Left colon (tissue), 2 donors: ENCODE measurements around the gene CCDC30. TPM values are rescaled to one million over a fixed set of nuclear protein-coding genes. Genes with fewer than 3 reads are reported as not detected.

Experiments
- ATAC-seq: fragments of 200-7000 bp; cut with Tn5 transposase; one replicate; pipeline ENCODE4 v1.9.1; 2020; ENCODE audit warnings: mild to moderate bottlenecking, moderate library complexity
- DNase-seq, 2 donors: peaks; one replicate each; pipeline ENCODE4 v3.0.0-alpha.2; 2020
- intact Hi-C, 2 donors: fragments of 100-400 bp; cut with DNase I in 1 of 2; cut with micrococcal nuclease in 1 of 2; formaldehyde crosslinking; loops; one replicate each; pipeline versions ENCODE4 v1.11.2 to v1.14.0; 2022; cut with DNase I, micrococcal nuclease
- long read RNA-seq: library from polyadenylated mRNA; unstranded; transcript quantifications from one replicate; pipeline ENCODE4 v2.0.0, GENCODE V29; 2021
- total RNA-seq, 2 donors: library from RNA; stranded (reverse); fragmentation: NEBNext Ultra II Directional; extraction: Animal tissue kit (Norgen Biotek cat#: 25700); gene quantifications; one replicate each; pipeline ENCODE4 v1.2.1, GENCODE V29; 2021
- donor health status: DM: no; HTN: no; CAD: no.
- donor health status: DM: yes; HTN: yes; CAD: no.

CCDC30 gene
- total RNA-seq, result 1 to 10 TPM; 1.8 to 2.6 TPM
- long read RNA-seq, result 0 reads

DNA sequence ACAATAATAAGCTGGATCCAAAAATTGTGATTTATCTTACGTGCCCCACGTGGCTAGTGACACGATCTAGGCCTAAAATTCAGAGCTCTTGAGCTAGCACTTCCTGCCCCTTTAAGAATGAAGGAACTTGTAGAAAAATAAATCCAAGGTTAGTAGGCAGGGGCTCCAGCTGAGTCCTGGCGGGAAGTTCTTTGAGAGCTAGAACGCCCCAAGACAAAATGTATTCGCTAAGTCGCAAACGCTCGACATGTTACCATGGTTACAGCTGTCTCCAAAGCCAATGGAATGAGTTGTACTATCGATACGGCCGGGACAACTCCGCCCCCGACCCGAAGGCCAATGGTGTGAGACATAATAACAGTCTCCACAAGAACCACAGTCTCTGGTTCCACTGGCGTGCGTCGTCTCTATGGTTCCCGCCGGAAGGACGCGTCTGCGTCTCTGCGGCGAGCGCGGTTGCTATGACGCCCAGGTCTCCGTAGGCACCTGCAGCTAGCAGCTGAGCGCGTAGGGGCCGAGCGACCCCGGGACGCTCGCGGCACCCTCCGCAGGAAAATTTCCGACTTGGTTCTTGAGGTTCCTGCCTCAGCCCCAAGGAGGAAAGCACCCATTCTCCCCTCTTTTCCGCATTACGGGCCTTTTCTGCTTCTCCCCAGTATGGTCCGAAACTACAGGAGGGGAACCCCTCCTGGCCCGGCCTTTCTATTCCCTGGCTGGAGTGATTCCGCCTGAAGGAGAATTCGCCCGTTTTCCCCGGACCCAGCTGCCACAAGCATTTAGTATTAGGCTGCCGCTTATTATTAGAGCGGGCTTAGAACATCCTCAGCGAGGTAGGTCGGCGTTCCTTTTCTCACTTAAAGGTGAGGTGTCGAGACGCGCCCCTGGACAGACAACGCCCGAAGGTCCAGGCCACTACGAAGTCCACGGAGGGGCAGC lies at the start of gene CCDC30:
TSS of gene CCDC30 (plus strand) at position 459 of the 936 bp plus-strand sequence. CDS start 17,266 bp downstream, outside the sequence.
- peak; percentile 100 for ATAC-seq
- intact Hi-C loops, result no loop called here
- DNase-seq, result peak; percentile 97 to 98

- intact Hi-C loops, result no loop called here
- DNase-seq (no peak), ATAC-seq (no peak)
Observed at GRCh38 chr1:42414551-42415496, 48.3 kb upstream of the CCDC30 start.

DNA sequence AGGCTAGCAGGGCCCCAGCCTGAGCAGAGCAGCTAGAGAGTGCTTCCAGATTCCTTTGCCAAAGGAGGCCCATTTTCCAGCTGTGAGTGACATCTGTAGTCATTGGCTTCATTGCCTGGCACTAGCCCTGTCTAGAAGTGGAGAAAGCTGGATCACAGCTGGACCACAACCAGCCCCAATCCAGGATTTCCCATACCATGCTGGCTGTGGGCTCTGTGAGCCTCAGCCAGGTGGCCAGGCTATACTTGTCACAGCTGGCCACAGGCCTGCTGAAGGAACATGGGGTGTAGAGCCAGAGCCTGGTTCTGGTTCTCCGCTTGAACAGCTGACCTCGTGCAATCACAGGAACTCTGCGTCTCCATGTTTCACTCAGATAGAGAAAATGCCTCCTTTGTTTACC lies 45.9 kb upstream of the CCDC30 start:
- intact Hi-C loops, result no loop called here
- ATAC-seq (no peak), DNase-seq (no peak)

- intact Hi-C loops, result no loop called here
- no peak for DNase-seq
- no peak for ATAC-seq
Observed at GRCh38 chr1:42418516-42418915, 44.6 kb upstream of the CCDC30 start.

- no peak for ATAC-seq
- DNase-seq, result peak in 1 of 2 donors; percentile 36
- intact Hi-C loops, result no loop called here
Observed at GRCh38 chr1:42419126-42419821, 43.8 kb upstream of the CCDC30 start.

GRCh38 chr1:42420121-42420520 lies 43.0 kb upstream of the CCDC30 start:
- intact Hi-C loops, result no loop called here

DNA sequence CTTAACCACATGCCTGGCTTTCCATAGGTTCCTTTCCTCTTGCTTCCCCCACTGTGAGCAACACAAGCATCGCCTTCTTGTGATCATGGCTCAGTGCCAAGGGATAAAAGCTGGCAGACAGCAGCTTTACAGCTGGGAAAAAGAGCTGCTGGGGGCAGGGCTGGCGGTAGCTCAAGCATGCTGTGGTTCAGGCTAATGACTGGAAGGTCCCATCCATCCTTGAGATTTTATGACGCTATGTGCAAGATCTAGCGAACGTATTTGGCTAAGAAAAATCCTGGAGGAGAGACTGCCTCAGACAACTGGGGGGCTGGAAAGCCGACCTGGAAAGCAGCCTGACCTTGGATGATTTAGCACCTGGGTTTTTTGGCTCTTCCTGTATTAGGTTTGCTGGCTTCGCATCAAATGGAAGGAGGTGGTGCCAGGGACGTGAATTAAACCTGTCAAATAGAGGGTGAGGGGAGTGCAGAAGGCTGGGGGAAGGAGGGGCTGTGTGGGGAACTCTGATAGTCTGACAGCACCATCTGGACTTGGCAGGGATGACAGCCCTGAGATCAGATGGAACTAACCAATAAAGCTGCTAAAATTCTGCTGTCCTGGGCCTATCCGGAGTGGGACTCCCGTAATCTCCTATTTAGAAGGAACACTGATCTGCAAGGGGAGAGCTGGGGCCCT lies 42.0 kb upstream of the CCDC30 start:
- ATAC-seq, result peak; percentile 95
- DNase-seq, result peak; percentile 66 to 80
- intact Hi-C loops, result no loop called here

More at GRCh38 chr1:42420121-42420520, 43.0 kb upstream of the CCDC30 start:
- ATAC-seq, result peak; percentile 18
- DNase-seq, result no peak

GRCh38 chr1:42422737-42423136 lies 40.3 kb upstream of the CCDC30 start:
- intact Hi-C loops, result no loop called here
- ATAC-seq (no peak), DNase-seq (no peak)

- intact Hi-C loops, result no loop called here
- no peak for DNase-seq
- no peak for ATAC-seq
Observed at GRCh38 chr1:42423681-42424080, 39.4 kb upstream of the CCDC30 start.

GRCh38 chr1:42424201-42424600 lies 38.9 kb upstream of the CCDC30 start:
- ATAC-seq, result no peak
- intact Hi-C loops, result no loop called here

GRCh38 chr1:42427240-42427639 lies 35.8 kb upstream of the CCDC30 start:
- no peak for DNase-seq
- intact Hi-C loops, result no loop called here
- no peak for ATAC-seq

More at GRCh38 chr1:42424201-42424600, 38.9 kb upstream of the CCDC30 start:
- DNase-seq, result no peak

DNA sequence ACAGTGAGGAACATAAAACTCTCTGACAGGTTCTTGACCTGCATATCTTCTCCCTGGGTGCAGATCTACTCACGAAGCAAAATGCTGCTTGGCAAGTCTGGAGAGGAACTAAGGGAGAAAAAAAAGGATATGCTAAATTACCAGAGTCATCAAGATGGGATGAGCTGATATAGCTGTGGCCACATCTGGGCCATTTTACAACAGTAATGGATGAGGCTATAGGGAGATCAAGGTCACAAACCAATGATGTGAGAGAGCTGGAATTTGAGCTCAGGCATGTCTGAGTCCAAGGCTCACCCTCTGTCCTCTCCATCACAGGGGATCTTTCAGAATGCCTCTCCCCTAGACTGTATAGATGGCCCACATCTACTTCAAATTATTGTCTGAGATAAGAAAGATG lies 33.5 kb upstream of the CCDC30 start:
- ATAC-seq (peak; percentile 42), DNase-seq (no peak)
- intact Hi-C loops, result no loop called here

DNA sequence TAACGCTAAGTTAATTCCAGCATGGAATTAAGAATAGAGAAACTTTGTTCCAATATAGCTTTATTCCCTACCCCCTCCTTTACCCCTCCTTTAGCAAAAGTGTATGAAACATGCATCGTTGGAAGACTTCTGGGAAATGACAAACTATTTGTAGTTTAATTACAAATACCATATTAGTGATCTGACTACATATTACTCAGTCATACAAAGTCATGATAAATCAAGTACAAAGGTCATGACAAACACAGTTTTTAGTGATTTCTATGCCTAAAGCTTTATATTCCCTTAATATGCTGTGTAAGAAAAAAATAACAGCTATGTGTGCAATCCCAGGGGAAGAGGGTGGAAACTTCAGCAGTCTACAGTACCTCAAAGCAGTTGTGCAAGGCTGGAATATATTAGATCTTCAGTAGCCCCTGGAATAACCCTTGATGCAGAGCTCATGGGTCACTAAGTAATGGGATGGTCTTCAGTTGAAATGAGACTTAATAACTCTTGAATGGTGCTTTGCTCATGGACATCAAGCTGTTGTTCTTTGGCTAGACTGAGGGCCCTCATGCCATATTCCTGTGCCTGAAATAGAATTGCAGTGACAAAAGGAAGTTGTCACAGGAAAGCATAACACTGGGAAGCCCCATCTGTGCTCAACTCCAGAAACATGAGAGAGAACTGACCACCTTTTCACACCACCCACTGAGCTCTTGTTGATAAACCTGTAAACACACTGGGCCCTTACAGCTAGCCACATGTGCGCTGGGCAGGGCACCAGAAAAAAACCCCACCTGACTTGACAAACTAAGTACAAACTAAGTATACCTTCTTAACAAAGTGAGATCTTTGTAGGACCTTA lies 32.6 kb upstream of the CCDC30 start:
- intact Hi-C loops, result no loop called here
- no peak for DNase-seq
- peak; percentile 8 for ATAC-seq

DNA sequence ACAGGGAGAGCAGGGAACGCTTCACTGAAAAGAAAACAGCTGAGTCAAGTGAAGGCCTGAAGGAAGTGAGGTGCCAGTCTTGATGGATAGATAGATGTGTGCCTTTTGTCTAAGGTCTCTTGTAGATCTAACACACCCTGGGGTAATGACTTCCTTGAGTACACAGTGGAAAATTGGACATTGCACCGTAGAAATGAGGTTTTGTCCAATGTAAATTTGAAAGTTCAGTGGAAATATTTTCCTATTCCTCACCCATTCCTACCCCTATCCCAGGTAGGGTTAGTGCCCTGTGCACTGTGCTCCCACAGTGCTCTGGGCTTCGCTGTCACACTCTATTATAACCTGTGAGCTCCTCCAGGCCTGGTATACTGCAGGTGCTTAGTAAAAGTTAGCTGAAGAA lies 31.6 kb upstream of the CCDC30 start:
- ATAC-seq (peak; percentile 95), DNase-seq (peak; percentile 30 to 40)
- intact Hi-C loops, result no loop called here

- DNase-seq (no peak), ATAC-seq (no peak)
- intact Hi-C loops, result no loop called here
Observed at GRCh38 chr1:42432714-42433113, 30.4 kb upstream of the CCDC30 start.

GRCh38 chr1:42433369-42433768 lies 29.7 kb upstream of the CCDC30 start:
- ATAC-seq (no peak), DNase-seq (no peak)

GRCh38 chr1:42434340-42434739 lies 28.7 kb upstream of the CCDC30 start:
- intact Hi-C loops, result no loop called here
- DNase-seq, result no peak
- ATAC-seq, result no peak

More at GRCh38 chr1:42433369-42433768, 29.7 kb upstream of the CCDC30 start:
- intact Hi-C loops, result no loop called here
